ENCODE measurements around the gene GOLPH3L. TPM values are rescaled to one million over a fixed set of nuclear protein-coding genes. Genes with fewer than 3 reads are reported as not detected.
"Not testable (repeated sequence)": the region's sequence is repeated elsewhere in the genome, so short reads cannot be mapped to it uniquely, and the experiment has no call there.

Gene GOLPH3L
- 34.9 TPM for polyA plus RNA-seq (2013, experiment 1 of 2)
- 35.4 TPM for polyA plus RNA-seq (2013, experiment 2 of 2)

- H3K4me3 ChIP-seq (ENCODE audit: low read length) = peak within 1 kb of the TSS; percentile 82
- H3K4me1 ChIP-seq (ENCODE audit: insufficient read depth, low read length) = peaks cover 6% of the 10 kb centered on the region; the same call in 1 of the 2 replicates
- no peaks in the 10 kb centered on the region for H3K9me3 ChIP-seq (ENCODE audit: insufficient read depth, low read depth, low read length)
- H3K9ac ChIP-seq (ENCODE audit: low read depth, low read length) = peak within 1 kb of the TSS; percentile 66
- H3K36me3 ChIP-seq (ENCODE audit: insufficient read depth, low read length) = peaks cover 26% of the 10 kb centered on the region
- 7% methylated on average over 16 of the region's 18 CpGs for WGBS
- no peaks in the 10 kb centered on the region for H3K27me3 ChIP-seq (ENCODE audit: insufficient read depth, low read length)
- H3K27ac ChIP-seq (ENCODE audit: low read depth, low read length) = no peak within 1 kb of the TSS
Measured at GRCh38 chr1:150696995-150697927, at the start of gene GOLPH3L. Gene GOLPH3L (minus strand): TSS chr1:150697154. CDS start chr1:150694838, 2,316 bp downstream.

DNA sequence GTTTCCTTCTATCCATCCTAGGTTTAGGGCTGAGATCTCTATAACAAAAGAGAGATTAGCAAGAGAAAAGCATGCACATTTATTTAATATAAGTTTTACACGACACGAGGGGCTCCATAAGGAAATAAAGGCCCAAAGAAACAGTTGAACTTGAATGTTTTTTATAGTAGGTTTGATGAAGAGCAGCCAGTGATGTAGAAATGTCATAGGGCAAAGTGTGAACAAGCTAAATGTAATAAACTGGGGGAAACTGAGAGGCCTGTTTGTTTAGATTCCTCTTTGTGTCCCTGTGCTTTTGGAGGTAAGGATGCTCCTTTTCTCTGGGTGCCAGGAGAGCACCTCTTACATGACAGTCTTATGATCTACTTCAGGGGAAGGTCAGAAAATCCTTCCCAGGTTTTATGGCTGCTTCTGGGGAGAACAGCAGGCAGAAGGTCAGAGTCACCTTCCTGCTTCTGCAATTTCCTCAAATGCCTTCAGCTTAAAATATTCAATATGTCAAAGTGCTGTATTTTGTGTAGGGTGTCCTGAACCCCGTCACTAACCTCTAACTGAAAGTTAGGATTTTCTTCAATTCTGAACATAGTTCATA is 33.3 kb upstream of the GOLPH3L start:
- Histone ChIP-seq H3K36me3 (ENCODE audit: insufficient read depth, low read length) (no peaks in the 10 kb centered on the region), H3K9me3 (ENCODE audit: insufficient read depth, low read depth, low read length) (no peaks in the 10 kb centered on the region), H3K27ac (ENCODE audit: low read depth, low read length) (no peak overlapping the region), H3K4me1 (ENCODE audit: insufficient read depth, low read length) (no peaks in the 10 kb centered on the region; the same call in 1 of the 2 replicates), H3K9ac (ENCODE audit: low read depth, low read length) (no peak overlapping the region), H3K4me3 (ENCODE audit: low read length) (no peak overlapping the region), H3K27me3 (ENCODE audit: insufficient read depth, low read length) (no peaks in the 10 kb centered on the region)
- 99% methylated on average over 3 of the region's 3 CpGs for WGBS

- H3K36me3 ChIP-seq (ENCODE audit: insufficient read depth, low read length) = no peaks in the 10 kb centered on the region
- no peaks in the 10 kb centered on the region for H3K27me3 ChIP-seq (ENCODE audit: insufficient read depth, low read length)
- H3K9ac ChIP-seq (ENCODE audit: low read depth, low read length) = no peak overlapping the region
- 87% methylated on average over 2 of the region's 2 CpGs for WGBS
- no peak overlapping the region for H3K27ac ChIP-seq (ENCODE audit: low read depth, low read length)
- no peaks in the 10 kb centered on the region for H3K4me1 ChIP-seq (ENCODE audit: insufficient read depth, low read length)
- no peaks in the 10 kb centered on the region for H3K9me3 ChIP-seq (ENCODE audit: insufficient read depth, low read depth, low read length)
- no peak overlapping the region for H3K4me3 ChIP-seq (ENCODE audit: low read length)
Measured at GRCh38 chr1:150724336-150724735, 27.4 kb upstream of the GOLPH3L start.

GRCh38 chr1:150720703-150721102 is 23.7 kb upstream of the GOLPH3L start, which contains the start of gene HORMAD1:
Gene HORMAD1 (minus strand): TSS chr1:150720895. CDS start chr1:150719505, 1,390 bp downstream.
- Histone ChIP-seq H3K27ac (ENCODE audit: low read depth, low read length) (no peak within 1 kb of the TSS), H3K9ac (ENCODE audit: low read depth, low read length) (no peak within 1 kb of the TSS), H3K27me3 (ENCODE audit: insufficient read depth, low read length) (no peaks in the 10 kb centered on the region), H3K4me1 (ENCODE audit: insufficient read depth, low read length) (no peaks in the 10 kb centered on the region; the same call in 1 of the 2 replicates), H3K36me3 (ENCODE audit: insufficient read depth, low read length) (no peaks in the 10 kb centered on the region), H3K4me3 (ENCODE audit: low read length) (no peak within 1 kb of the TSS), H3K9me3 (ENCODE audit: insufficient read depth, low read depth, low read length) (no peaks in the 10 kb centered on the region)
- WGBS = 96% methylated on average over 24 of the region's 24 CpGs

DNA sequence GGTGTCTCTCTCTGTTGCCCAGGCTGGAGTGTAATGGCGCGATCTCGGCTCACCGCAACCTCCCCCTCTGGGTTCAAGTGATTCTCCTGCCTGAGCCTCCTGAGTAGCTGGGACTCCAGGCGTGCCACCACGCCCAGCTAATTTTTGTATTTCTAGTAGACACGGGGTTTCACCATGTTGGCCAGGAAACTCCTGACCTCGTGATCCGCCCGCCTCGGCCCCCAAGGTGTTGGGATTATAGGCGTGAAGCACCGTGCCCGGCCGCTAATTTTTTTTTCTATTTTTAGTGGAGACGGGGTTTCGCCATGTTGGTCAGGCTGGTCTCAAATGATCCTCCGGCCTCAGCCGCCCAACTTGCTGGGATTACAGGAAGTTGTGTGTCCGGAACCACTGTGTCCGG is 23.1 kb upstream of the GOLPH3L start:
- Histone ChIP-seq H3K9me3 (ENCODE audit: insufficient read depth, low read depth, low read length) (no peaks in the 10 kb centered on the region), H3K4me3 (ENCODE audit: low read length) (no peak overlapping the region), H3K27ac (ENCODE audit: low read depth, low read length) (no peak overlapping the region), H3K36me3 (ENCODE audit: insufficient read depth, low read length) (no peaks in the 10 kb centered on the region), H3K27me3 (ENCODE audit: insufficient read depth, low read length) (no peaks in the 10 kb centered on the region), H3K4me1 (ENCODE audit: insufficient read depth, low read length) (no peaks in the 10 kb centered on the region; the same call in 1 of the 2 replicates), H3K9ac (ENCODE audit: low read depth, low read length) (no peak overlapping the region)
- WGBS = 96% methylated on average over 21 of the region's 21 CpGs

- no peaks in the 10 kb centered on the region for H3K9me3 ChIP-seq (ENCODE audit: insufficient read depth, low read depth, low read length)
- no peaks in the 10 kb centered on the region for H3K36me3 ChIP-seq (ENCODE audit: insufficient read depth, low read length)
- no peaks in the 10 kb centered on the region for H3K27me3 ChIP-seq (ENCODE audit: insufficient read depth, low read length)
- H3K9ac ChIP-seq (ENCODE audit: low read depth, low read length) = no peak overlapping the region
- WGBS = 82% methylated on average over 7 of the region's 11 CpGs
- no peak overlapping the region for H3K27ac ChIP-seq (ENCODE audit: low read depth, low read length)
- H3K4me1 ChIP-seq (ENCODE audit: insufficient read depth, low read length) = peaks cover 3% of the 10 kb centered on the region
- H3K4me3 ChIP-seq (ENCODE audit: low read length) = no peak overlapping the region
Measured at GRCh38 chr1:150718225-150718891, 21.4 kb upstream of the GOLPH3L start.

DNA sequence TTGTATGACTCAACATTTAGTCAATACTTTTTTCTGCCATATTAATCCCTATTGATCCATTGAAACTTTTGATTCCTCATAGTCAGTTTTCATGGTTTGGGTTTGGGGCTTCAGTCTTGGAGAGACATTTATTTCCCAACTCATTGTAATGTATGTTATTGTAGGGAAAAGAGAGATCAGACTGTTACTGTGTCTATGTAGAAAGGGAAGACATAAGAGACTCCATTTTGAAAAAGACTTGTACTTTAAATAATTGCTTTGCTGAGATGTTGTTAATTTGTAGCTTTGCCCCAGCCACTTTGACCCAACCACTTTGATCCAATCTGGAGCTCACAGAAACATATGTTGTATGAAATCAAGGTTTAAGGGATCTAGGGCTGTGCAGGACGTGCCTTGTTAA is 12.1 kb upstream of the GOLPH3L start:
- H3K36me3 ChIP-seq (ENCODE audit: insufficient read depth, low read length); H3K27ac ChIP-seq (ENCODE audit: low read depth, low read length); H3K9ac ChIP-seq (ENCODE audit: low read depth, low read length); H3K4me1 ChIP-seq (ENCODE audit: insufficient read depth, low read length); H3K27me3 ChIP-seq (ENCODE audit: insufficient read depth, low read length); H3K9me3 ChIP-seq (ENCODE audit: insufficient read depth, low read depth, low read length); H3K4me3 ChIP-seq (ENCODE audit: low read length): not testable (repeated sequence)
- 100% methylated on average over 1 of the region's 1 CpG for WGBS

DNA sequence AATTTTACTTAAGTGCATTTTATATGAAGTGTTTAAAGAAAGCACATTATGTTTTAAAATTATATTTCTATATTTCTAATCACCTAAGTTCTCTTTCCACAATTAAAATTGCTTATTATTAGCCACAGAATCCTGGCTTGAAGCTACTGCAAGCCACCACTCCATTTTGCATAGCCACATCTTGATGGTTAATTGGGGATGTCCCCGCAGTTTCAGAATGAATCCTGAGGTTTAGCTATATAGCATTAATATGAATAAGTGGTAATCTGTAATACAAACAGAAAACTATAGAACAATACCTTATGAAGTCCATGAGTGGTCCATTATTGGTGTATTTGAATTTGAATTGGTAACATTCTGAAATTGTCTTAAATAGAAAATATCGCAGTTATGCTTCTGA is 11.6 kb upstream of the GOLPH3L start:
- H3K9ac ChIP-seq (ENCODE audit: low read depth, low read length) = no peak overlapping the region
- H3K9me3 ChIP-seq (ENCODE audit: insufficient read depth, low read depth, low read length) = no peaks in the 10 kb centered on the region
- no peaks in the 10 kb centered on the region for H3K27me3 ChIP-seq (ENCODE audit: insufficient read depth, low read length)
- WGBS = 96% methylated on average over 2 of the region's 2 CpGs
- peaks cover 8% of the 10 kb centered on the region for H3K4me1 ChIP-seq (ENCODE audit: insufficient read depth, low read length)
- H3K36me3 ChIP-seq (ENCODE audit: insufficient read depth, low read length) = no peaks in the 10 kb centered on the region
- H3K27ac ChIP-seq (ENCODE audit: low read depth, low read length) = no peak overlapping the region
- no peak overlapping the region for H3K4me3 ChIP-seq (ENCODE audit: low read length)

DNA sequence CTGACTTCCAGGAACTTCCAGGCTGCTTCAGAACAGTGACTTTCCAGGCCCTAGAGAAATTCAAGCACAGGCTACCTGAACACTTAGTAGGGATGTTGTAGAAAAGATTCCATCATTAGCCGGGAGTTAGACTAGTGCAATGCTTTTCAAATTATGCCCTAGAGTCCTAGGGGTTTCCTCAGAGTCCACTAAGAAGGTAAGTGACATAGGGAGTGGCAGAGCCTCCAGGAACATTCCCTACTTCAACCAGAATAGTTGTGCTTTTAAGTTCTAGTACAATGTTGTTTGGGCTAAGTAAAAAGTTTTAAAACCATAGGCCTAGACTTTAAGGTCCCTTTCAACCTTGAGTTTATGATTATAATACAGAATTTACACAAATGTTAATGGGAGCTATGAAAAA is 9.1 kb upstream of the GOLPH3L start:
- Histone ChIP-seq H3K4me3 (ENCODE audit: low read length) (no peak overlapping the region), H3K27ac (ENCODE audit: low read depth, low read length) (no peak overlapping the region; the same call in 1 of the 2 replicates), H3K9me3 (ENCODE audit: insufficient read depth, low read depth, low read length) (no peaks in the 10 kb centered on the region), H3K36me3 (ENCODE audit: insufficient read depth, low read length) (no peaks in the 10 kb centered on the region), H3K4me1 (ENCODE audit: insufficient read depth, low read length) (no peaks in the 10 kb centered on the region), H3K27me3 (ENCODE audit: insufficient read depth, low read length) (no peaks in the 10 kb centered on the region), H3K9ac (ENCODE audit: low read depth, low read length) (no peak overlapping the region)
- WGBS = 90% methylated on average over 1 of the region's 1 CpG

DNA sequence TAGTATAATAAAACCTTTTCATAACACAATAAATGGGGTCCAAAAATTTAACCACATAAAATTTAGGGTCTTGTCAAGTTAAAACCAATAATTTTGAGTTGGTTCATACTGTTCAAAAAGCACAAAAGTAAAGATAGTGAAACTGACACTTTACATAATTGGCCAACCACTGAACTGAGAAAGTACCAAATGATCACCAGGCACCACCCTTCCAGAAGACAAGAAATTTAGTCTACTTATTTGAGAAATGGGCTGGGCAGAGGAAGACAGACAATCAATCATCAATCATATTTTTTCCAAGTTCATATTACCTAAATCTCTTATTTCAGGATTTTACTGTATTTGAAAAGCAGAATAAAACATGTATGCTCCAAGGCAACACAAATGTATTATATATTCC is 6.5 kb upstream of the GOLPH3L start:
- Histone ChIP-seq H3K36me3 (ENCODE audit: insufficient read depth, low read length) (no peaks in the 10 kb centered on the region), H3K9ac (ENCODE audit: low read depth, low read length) (no peak overlapping the region), H3K27me3 (ENCODE audit: insufficient read depth, low read length) (no peaks in the 10 kb centered on the region), H3K4me1 (ENCODE audit: insufficient read depth, low read length) (no peaks in the 10 kb centered on the region), H3K27ac (ENCODE audit: low read depth, low read length) (no peak overlapping the region), H3K9me3 (ENCODE audit: insufficient read depth, low read depth, low read length) (no peaks in the 10 kb centered on the region), H3K4me3 (ENCODE audit: low read length) (no peak overlapping the region)

DNA sequence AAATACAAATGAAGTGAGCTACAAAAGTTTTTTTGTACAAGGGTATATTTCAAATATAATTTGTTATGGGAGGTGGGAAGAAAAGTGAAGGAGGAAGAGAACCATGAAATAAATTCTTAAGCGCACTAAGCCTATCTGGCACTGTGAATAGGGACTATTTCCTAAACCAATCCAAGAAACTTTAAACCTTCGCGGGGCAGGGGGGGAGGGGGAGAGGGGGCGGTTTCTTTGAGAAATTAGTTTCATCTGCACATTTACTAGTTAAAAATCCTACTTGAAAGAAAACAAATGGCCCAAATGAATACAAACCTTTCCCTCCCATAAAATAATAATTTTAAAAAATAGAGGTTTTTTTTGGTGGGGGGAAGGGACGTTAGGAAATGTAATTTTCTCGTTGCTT is 364 bp downstream of the GOLPH3L start:
- peak overlapping the region; percentile 82 for H3K4me3 ChIP-seq (ENCODE audit: low read length)
- peak overlapping the region; percentile 66 for H3K9ac ChIP-seq (ENCODE audit: low read depth, low read length)
- peaks cover 6% of the 10 kb centered on the region; the same call in 1 of the 2 replicates for H3K4me1 ChIP-seq (ENCODE audit: insufficient read depth, low read length)
- WGBS = 0% methylated on average over 1 of the region's 6 CpGs
- no peaks in the 10 kb centered on the region for H3K9me3 ChIP-seq (ENCODE audit: insufficient read depth, low read depth, low read length)
- H3K27ac ChIP-seq (ENCODE audit: low read depth, low read length) = no peak overlapping the region
- peaks cover 32% of the 10 kb centered on the region for H3K36me3 ChIP-seq (ENCODE audit: insufficient read depth, low read length)
- H3K27me3 ChIP-seq (ENCODE audit: insufficient read depth, low read length) = no peaks in the 10 kb centered on the region

All from HUES64 (cell line).